ACHN (cell line): Measurements from ENCODE around the gene SELENOW.
"Not testable (repeated sequence)": the region's sequence is repeated elsewhere in the genome, so short reads cannot be mapped to it uniquely, and the experiment has no call there.

Experiments
- DNase-seq: peaks from one replicate; pipeline ENCODE4 v3.0.0-alpha.2; 2015
- in situ Hi-C: cut with HindIII; loops from 2 replicates; pipeline ENCODE4 v1.10.0; 2017; ENCODE audit warnings: low sequenced_read_pairs, low pct_ligation_motif_present, low pct_unique_long_range_greater_than_20kb

SELENOW gene

GRCh38 chr19:47778049-47778953 is at the start of gene SELENOW:
Gene SELENOW, plus strand, starts transcription at chr19:47778703. Its CDS starts 83 bp downstream, at chr19:47778786.
- in situ Hi-C loops = no loop called here
- DNase-seq = peak; percentile 54

GRCh38 chr19:47729468-47729798 is 49.1 kb upstream of the SELENOW start:
- in situ Hi-C loops = no loop called here
- peak; percentile 86 for DNase-seq

DNA sequence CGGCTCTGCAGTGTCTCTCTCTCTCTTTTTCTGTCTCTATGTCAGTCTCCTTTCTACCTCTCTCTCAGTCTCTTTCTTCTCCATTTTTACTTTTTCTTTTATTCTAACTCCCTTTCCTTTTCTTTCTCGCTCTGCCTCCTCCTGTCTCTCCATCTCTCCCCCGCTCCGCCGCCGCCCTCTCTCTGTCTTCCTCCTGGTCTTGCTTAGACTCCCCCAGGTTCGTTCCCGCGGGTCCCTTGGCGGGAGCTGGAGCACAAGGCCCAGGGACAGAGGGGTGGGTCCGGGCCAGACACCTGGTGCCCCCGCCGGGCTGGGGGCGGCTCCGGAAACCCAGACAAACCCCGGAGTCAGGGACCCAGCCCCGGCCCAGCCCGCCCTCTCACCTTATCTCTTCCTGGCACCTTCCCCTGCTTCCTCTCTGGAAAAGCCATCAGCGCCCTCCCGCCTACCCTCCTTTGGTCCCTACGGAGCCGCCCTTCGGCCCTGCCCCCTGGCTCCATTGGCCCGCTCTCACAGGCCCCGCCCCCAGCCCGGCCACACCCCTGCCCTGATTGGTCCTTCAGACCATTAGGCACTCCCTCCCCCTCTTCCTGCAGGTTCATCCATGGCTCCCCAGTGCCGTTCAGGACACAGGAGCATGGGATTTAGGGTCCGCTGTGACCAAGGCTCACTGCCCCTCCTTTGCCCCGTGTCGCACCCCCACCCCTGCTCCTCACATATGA is 48.5 kb upstream of the SELENOW start:
- in situ Hi-C loops = no loop called here
- DNase-seq = peak; percentile 75

DNA sequence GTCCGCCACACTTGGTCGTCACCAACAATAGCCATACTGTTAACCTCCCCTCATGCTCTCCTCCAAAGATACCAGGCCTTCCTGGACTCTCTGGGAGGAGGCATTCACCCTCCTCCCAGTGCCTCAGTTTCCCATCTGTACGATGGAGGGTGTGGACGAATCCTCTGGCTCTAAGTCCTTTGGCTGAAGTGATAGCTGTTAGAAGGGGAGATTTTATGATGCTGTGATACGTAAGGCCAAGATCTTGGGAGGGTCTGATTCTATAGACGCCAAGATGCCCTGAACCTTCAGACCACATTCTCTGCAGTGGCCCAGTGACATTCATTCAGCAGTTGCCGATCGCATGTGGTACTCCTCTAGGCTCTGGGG is 48.0 kb upstream of the SELENOW start:
- DNase-seq = no peak
- in situ Hi-C loops = no loop called here

DNA sequence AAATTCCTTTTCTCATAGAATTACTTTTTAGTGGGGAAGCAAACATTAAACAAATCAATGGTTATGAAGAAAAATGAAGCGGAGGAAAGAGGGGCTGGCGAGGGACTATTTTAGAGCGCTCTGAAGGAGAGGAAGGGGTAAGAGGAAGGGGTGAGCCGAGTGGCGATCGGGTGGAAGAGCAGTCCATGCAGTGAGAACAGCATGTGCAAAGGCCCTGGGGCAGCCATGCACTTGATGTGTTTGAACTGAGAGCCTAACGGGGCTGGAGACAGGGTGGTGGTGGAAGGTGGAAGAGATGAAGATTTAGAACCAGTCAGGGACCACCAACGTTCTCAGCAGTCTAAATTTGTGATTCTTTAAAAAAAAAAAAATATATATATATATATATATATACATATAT is 47.6 kb upstream of the SELENOW start:
- in situ Hi-C loops = no loop called here
- no peak for DNase-seq

DNA sequence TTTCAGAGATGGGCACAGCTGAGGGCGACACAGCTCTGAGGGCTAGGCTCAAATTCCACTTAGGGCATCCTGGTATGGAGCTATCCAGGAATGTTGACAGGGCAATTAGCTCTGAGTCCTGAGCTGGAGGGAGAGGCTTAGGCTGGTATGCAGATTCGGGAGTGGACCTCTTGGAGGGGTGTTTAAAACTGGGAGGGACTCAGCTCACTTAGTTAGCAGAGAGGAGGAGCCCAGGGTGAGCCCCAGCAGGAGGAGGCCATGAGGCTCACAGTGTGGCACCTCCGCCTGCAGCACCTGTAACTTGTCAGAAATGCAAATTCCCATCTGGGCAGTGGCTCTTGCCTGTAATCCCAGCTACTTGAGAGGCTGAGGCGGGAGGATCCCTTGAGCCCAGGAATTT is 43.4 kb upstream of the SELENOW start:
- DNase-seq = no peak

DNA sequence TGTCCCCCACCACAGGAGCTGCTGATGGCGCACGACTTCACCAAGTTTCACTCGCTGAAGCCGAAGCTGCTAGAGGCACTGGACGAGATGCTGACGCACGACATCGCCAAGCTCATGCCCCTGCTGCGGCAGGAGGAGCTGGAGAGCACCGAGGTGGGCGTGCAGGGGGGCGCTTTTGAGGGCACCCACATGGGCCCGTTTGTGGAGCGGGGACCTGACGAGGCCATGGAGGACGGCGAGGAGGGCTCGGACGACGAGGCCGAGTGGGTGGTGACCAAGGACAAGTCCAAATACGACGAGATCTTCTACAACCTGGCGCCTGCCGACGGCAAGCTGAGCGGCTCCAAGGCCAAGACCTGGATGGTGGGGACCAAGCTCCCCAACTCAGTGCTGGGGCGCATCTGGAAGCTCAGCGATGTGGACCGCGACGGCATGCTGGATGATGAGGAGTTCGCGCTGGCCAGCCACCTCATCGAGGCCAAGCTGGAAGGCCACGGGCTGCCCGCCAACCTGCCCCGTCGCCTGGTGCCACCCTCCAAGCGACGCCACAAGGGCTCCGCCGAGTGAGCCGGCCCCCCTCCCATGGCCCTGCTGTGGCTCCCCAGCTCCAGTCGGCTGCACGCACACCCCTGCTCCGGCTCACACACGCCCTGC is 37.5 kb upstream of the SELENOW start:
- in situ Hi-C loops = no loop called here
- DNase-seq = no peak

More for the DNA sequence above, 43.4 kb upstream of the SELENOW start:
- in situ Hi-C loops = no loop called here

GRCh38 chr19:47741544-47742140 is 36.9 kb upstream of the SELENOW start:
- in situ Hi-C loops = no loop called here
- no peak for DNase-seq

- in situ Hi-C loops = no loop called here
- DNase-seq = no peak
These were observed 35.9 kb upstream of the SELENOW start for GRCh38 chr19:47742634-47743033.

DNA sequence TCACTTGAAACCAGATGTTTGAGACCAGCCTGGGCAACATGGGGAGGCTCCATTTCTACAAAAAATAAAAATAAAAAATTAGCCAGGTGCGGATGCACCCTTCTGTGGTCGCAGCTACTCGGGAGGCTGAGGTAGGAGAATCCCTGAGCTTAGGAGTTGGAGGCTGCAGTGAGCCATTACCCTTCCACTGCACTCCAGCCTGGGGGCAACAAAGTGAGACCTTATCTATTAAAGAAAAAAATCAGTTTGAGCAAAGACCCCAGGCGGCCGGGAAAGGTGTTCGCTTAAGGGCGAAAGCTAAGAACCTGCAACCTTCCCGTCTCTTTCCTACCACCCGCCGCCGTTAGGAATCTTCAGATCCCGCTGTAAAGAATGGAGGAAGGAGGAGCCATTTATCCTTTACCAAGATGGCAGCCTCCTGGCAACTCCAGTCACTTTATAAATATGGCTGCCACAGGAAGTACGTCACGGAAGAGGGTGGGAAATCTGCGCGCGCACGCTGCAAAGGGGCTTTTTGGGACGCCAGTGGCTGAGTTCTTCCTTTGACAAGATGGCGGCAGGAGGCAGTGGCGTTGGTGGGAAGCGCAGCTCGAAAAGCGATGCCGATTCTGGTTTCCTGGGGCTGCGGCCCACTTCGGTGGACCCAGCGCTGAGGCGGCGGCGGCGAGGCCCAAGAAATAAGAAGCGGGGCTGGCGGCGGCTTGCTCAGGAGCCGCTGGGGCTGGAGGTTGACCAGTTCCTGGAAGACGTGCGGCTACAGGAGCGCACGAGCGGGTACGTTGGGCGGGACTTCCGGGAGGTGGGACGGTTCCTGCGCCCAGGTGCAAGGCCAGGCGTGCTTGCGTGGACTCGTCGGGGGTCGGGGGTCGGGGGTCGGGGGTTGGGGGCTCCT is 33.2 kb upstream of the SELENOW start, which contains the start of gene NOP53:
Gene NOP53 (plus strand): TSS at position 537 of the 892 bp plus-strand sequence. CDS start 14 bp downstream, at position 551.
- in situ Hi-C loops = no loop called here

DNA sequence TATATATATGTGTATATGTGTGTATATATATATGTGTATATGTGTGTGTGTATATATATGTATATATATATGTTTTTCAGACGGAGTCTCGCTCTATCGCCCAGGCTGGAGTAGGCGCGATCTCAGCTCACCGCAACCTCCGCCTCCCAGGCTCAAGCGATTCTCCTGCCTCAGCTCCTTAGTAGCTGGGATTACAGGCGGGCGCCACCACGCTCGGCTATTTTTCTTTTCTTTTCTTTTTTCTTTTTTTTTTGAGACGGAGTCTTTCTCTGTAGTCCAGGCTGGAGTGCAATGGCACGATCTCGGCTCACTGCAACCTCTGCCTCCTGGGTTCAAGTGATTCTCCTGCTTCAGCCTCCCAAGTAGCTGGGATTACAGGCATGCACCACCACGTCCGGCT is 32.4 kb upstream of the SELENOW start:
- DNase-seq, in situ Hi-C loops: not testable (repeated sequence)

More for the DNA sequence above, 33.2 kb upstream of the SELENOW start, which contains the start of gene NOP53:
- DNase-seq = peak; percentile 94

- no peak for DNase-seq
- in situ Hi-C loops = no loop called here
These were observed 29.2 kb upstream of the SELENOW start for GRCh38 chr19:47749326-47749725.

- no peak for DNase-seq
- in situ Hi-C loops = no loop called here
These were observed 27.8 kb upstream of the SELENOW start for GRCh38 chr19:47750752-47751151.

DNA sequence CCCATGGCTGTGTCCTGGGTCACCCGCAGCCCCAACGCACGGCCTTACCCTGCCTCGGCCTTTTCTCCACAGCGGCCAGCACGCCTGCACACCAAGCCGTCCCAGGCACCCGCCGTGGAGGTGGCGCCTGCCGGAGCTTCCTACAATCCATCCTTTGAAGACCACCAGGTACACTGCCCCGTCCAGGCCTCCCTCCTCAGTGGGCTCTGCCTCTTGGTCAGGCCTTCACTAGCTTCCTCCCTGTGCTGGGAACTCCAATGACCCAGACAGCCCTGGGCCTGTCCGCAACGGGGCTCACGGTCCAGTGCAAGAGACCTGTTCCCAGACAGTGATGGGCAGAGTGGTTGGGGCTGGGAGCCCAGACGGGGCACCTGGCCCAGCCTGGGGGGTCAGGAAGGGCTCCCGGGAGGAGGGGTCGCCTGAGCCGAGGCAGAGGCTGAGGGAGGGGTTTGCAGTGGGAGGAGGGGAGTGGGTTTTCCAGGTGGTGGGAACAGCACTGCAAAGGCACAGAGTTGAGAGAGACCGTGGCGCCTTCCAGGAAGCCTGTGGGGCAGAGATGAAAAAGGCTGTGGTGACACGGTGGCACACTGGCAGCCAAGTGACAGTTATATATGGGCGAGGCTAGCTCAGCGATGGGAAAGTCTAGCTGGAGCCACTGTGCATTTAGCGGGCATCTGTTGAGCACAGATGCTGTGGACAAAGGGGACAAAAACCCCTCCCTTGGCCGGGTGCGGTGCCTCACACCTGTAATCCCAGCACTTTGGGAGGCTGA is 25.9 kb upstream of the SELENOW start:
- in situ Hi-C loops = no loop called here
- no peak for DNase-seq

DNA sequence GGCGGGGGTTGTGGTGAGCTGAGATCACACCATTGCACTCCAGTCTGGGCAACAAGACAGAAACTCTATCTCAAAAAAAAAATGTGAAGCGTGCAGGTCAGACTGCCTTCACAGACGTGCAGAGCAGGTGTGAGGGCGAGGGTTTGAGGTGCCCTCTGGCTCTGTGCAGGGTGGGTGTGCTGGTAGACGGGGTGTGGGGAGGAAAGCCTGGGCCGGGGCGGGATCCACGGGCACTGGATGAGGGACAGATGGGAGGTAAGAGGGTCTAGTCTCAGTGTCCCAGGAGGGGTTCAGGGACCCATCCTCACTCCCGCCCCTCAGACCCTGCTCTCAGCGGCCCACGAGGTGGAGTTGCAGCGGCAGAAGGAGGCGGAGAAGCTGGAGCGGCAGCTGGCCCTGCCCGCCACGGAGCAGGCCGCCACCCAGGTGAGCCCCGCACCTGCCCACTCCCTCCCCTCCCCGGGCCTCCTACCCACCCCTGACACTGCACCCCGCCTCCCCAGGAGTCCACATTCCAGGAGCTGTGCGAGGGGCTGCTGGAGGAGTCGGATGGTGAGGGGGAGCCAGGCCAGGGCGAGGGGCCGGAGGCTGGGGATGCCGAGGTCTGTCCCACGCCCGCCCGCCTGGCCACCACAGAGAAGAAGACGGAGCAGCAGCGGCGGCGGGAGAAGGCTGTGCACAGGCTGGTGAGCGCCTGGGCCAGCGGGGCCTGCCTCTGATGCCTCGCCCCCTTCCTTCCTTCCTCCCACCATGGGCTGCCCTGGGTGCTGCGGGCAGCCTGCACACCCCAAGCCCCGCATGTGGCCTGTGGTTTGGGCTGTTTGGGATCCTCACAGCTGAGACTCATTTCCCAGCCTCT is 24.1 kb upstream of the SELENOW start:
- in situ Hi-C loops = no loop called here

GRCh38 chr19:47755065-47755761 is 23.3 kb upstream of the SELENOW start:
- no peak for DNase-seq
- in situ Hi-C loops = no loop called here

More for the DNA sequence above, 24.1 kb upstream of the SELENOW start:
- DNase-seq = no peak
